Measurements from ENCODE around the gene DNAJC8.

GRCh38 chr1:28257736-28258135 lies 24.9 kb upstream of the DNAJC8 start:
- TF ChIP-seq CTCF (IDR thresholded peaks at IDR 0.05) (no peak), POLR2A (IDR thresholded peaks at IDR 0.05) (no peak)
